K562 (cell line): Measurements from ENCODE around the gene LAIR2. TPM values are rescaled to one million over a fixed set of nuclear protein-coding genes. Genes with fewer than 3 reads are reported as not detected.

Experiments
- ATF6 ChIP-seq: sonication (generic); formaldehyde crosslinking; IDR thresholded peaks from 2 replicates; pipeline ENCODE4 v1.4.0; 2020; ENCODE audit warnings: mild to moderate bottlenecking, missing genetic modification reagents
- CCNT2 ChIP-seq: IDR thresholded peaks from 2 replicates; pipeline ENCODE4 v1.6.1; 2011; ENCODE audit warnings: borderline replicate concordance, low read depth, mild to moderate bottlenecking, moderate library complexity, mixed read lengths, low read length; ENCODE audit not compliant: insufficient read length; ENCODE audit errors: extremely low read depth
- KDM1A ChIP-seq, 2 experiments: fragments of 450-650 bp; IDR thresholded peaks; 2 replicates each; pipeline ENCODE4 v1.6.1; 2016; ENCODE audit warnings: mild to moderate bottlenecking in 2 of 2
- PREB ChIP-seq: sonication (generic); formaldehyde crosslinking; IDR thresholded peaks from 2 replicates; pipeline ENCODE4 v1.8.1; 2023; ENCODE audit warnings: mild to moderate bottlenecking, missing genetic modification reagents
- PURB ChIP-seq: sonication (generic); formaldehyde crosslinking; IDR thresholded peaks from 2 replicates; pipeline ENCODE4 v1.9.0; 2021; ENCODE audit warnings: low read depth, mild to moderate bottlenecking, missing genetic modification reagents
- SRSF1 ChIP-seq: fragments of 200-400 bp; formaldehyde crosslinking; IDR thresholded peaks from 2 replicates; pipeline ENCODE4 v1.6.1; 2017; ENCODE audit warnings: mild to moderate bottlenecking, low read depth, low read length, moderate library complexity
- TGIF2 ChIP-seq: sonication (generic); formaldehyde crosslinking; IDR thresholded peaks from 2 replicates; pipeline ENCODE4 v1.8.1; 2022; ENCODE audit warnings: mild to moderate bottlenecking, missing genetic modification reagents, moderate library complexity
- ZFP36 ChIP-seq: fragments of 150-350 bp; IDR thresholded peaks from 2 replicates; pipeline ENCODE4 v1.6.1; 2018; ENCODE audit warnings: low read length, low read depth; ENCODE audit not compliant: partially characterized antibody
- polyA plus RNA-seq, 8 experiments: library from polyadenylated mRNA; depleted of rRNA in 4 of 8; stranded (reverse) in 5 of 8; unstranded in 3 of 8; fragments of >200 nt; fragmentation: Nextera tagmentation in 2 of 8; fragmentation: Illumina TruSeq in 1 of 8; extraction: Ambion mirVana in 2 of 8; extraction: Trizol in 1 of 8; gene quantifications; 2 replicates each; pipeline versions ENCODE4 v1.2.1 to v1.2.3, GENCODE V29; 2011 to 2014; ENCODE audit warnings: inconsistent platforms in 1 of 8, missing spikeins in 1 of 8
- total RNA-seq, 7 experiments: library from RNA; depleted of rRNA in 6 of 7; stranded (reverse); fragments of >200 nt in 6 of 7; fragmentation: Illumina TruSeq in 2 of 7; extraction: Trizol in 2 of 7; gene quantifications; 2 replicates each; pipeline versions ENCODE4 v1.2.1 to v1.2.3, GENCODE V29; 2011 to 2021; ENCODE audit warnings: low replicate concordance in 1 of 7
- TF ChIP-seq, protein P1 (sequence below), 2 experiments: fragments of 450-650 bp; IDR thresholded peaks; 2 replicates each; pipeline ENCODE4 v1.6.1; 2016; ENCODE audit warnings: mild to moderate bottlenecking in 2 of 2, borderline replicate concordance in 1 of 2, low read depth in 1 of 2, moderate library complexity in 1 of 2
- TF ChIP-seq, protein P2 (sequence below): fragments of 250-450 bp; sonication (Bioruptor Pico); IDR thresholded peaks from 2 replicates; pipeline ENCODE4 v1.8.0; 2021; ENCODE audit warnings: moderate library complexity, mild to moderate bottlenecking, inconsistent platforms

LAIR2 gene
- total and polyA plus RNA-seq, 9 of the 15 experiments (the other 6 are each of a cell fraction or from before 2014, with no cell fraction given): not detected

DNA sequence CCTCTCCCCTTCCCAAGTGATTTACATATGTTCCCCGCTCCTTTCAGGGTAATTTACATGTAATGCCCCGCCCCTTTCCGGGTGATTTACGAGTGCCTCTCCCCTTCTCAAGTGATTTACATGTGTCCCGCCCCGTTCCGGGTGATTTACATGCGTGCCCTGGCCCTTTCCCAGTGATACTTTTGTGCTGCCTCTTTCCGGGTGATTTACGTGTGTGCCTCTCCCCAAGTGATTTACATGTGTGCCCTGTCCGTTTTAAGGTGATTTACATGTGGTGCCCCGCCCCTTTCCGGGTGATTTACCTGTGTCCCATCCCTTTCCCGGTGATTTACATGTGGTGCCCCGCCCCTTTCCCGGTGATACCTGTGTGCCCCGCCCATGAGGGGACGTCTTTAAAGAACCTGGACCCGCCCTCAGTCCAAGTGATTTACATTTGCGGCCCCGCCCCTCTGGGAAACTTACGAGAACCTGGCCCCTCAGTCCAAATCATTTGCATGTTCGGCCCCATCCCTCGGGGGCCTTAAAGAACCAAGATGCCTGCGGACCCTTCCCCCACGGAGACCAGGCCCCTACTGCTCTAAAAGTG, 38.5 kb upstream of the LAIR2 start (continued):
- TF ChIP-seq, protein P1, sequence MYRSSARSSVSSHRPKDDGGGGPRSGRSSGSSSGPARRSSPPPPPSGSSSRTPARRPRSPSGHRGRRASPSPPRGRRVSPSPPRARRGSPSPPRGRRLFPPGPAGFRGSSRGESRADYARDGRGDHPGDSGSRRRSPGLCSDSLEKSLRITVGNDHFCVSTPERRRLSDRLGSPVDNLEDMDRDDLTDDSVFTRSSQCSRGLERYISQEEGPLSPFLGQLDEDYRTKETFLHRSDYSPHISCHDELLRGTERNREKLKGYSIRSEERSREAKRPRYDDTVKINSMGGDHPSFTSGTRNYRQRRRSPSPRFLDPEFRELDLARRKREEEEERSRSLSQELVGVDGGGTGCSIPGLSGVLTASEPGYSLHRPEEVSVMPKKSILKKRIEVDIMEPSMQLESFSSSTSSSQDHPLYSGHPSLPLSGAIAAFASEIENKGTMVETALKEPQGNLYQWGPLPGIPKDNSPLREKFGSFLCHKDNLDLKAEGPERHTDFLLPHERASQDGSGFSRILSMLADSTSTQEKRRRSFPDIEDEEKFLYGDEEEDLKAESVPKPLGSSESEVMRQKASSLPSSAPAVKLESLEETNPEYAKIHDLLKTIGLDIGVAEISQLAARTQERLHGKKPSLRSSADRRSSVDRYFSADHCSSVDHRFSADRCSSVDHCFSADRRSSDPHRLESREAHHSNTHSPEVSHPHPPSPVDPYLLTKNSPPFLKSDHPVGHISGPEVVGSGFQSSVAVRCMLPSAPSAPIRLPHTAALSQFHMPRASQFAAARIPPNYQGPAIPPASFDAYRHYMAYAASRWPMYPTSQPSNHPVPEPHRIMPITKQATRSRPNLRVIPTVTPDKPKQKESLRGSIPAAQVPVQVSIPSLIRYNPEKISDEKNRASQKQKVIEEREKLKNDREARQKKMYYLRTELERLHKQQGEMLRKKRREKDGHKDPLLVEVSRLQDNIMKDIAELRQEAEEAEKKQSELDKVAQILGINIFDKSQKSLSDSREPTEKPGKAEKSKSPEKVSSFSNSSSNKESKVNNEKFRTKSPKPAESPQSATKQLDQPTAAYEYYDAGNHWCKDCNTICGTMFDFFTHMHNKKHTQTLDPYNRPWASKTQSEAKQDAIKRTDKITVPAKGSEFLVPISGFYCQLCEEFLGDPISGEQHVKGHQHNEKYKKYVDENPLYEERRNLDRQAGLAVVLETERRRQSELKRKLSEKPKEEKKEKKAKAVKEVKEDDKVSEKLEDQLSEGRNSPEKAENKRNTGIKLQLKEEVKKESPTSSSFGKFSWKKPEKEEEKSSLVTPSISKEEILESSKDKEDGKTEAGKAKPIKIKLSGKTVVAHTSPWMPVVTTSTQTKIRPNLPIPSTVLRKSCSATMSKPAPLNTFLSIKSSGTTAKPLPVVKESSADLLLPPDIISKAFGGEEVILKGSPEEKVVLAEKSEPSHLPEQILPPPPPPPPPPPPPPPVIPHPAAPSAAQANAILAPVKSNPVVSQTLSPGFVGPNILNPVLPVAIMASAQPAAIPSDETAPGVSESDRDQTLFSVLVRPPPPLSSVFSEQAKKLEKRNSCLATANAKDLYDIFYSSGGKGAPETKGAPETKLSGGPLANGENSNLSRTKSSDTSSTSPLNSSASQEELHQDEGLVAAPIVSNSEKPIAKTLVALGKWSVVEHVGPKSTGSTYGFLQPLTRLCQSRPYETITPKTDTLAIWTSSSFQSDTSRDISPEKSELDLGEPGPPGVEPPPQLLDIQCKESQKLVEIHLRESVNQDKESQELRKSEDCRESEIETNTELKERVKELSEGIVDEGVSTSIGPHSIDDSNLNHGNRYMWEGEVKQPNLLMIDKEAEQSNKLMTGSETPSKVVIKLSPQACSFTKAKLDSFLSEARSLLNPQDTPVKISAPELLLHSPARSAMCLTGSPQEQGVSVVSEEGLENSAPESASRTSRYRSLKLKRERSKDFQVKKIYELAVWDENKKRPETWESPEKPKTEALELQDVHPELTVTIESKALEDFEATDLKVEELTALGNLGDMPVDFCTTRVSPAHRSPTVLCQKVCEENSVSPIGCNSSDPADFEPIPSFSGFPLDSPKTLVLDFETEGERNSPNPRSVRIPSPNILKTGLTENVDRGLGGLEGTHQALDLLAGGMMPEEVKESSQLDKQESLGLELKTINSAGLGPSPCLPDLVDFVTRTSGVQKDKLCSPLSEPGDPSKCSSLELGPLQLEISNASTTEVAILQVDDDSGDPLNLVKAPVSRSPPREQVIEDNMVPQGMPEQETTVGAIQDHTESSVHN (IDR thresholded peaks at IDR 0.05; ENCODE audit: borderline replicate concordance in 1 of 2, low read depth in 1 of 2): peak in 1 of 2 experiments; percentile 44; a peak in 1 of 4 replicates
- no peak for TF ChIP-seq TGIF2
- TF ChIP-seq PREB (CRISPR knock-in tag): no peak
- no peak for TF ChIP-seq PURB
- TF ChIP-seq KDM1A (IDR thresholded peaks at IDR 0.05): no peak
- TF ChIP-seq, protein P2, sequence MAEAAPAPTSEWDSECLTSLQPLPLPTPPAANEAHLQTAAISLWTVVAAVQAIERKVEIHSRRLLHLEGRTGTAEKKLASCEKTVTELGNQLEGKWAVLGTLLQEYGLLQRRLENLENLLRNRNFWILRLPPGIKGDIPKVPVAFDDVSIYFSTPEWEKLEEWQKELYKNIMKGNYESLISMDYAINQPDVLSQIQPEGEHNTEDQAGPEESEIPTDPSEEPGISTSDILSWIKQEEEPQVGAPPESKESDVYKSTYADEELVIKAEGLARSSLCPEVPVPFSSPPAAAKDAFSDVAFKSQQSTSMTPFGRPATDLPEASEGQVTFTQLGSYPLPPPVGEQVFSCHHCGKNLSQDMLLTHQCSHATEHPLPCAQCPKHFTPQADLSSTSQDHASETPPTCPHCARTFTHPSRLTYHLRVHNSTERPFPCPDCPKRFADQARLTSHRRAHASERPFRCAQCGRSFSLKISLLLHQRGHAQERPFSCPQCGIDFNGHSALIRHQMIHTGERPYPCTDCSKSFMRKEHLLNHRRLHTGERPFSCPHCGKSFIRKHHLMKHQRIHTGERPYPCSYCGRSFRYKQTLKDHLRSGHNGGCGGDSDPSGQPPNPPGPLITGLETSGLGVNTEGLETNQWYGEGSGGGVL (CRISPR knock-in tag): no peak
- TF ChIP-seq SRSF1: no peak
- TF ChIP-seq ATF6 (CRISPR knock-in tag): 0 out of 2 replicates have a peak, but pooled peaks have one; percentile 7
- TF ChIP-seq ZFP36: no peak
- no peak for TF ChIP-seq CCNT2
